ENCODE data around the gene PHKG1. TPM values are rescaled to one million over a fixed set of nuclear protein-coding genes. Genes with fewer than 3 reads are reported as not detected.
"Not testable (repeated sequence)": the region's sequence is repeated elsewhere in the genome, so short reads cannot be mapped to it uniquely, and the experiment has no call there.

Gene PHKG1
- total RNA-seq, 2 experiments from 2014 or later, result 3.3 to 5.6 TPM

- CTCF ChIA-PET (ENCODE audit: unreplicated experiment), result interaction anchor here (0.6 kb wide), 1 partner anchor 1357 kb away, joined by 3 read pairs; no protein-coding TSS in a partner anchor
- DNase-seq (ENCODE audit: low spot score), result peak; percentile 69
- POLR2A ChIA-PET, result interaction anchor here (0.7 to 1.5 kb wide), 5 partner anchors 9 to 140 kb away, joined by 3 to 11 read pairs (median 3); partner anchors contain the start of genes CCT6A and PSPH
- peaks cover 30% of the 10 kb centered on the region for H3K4me1 ChIP-seq (ENCODE audit: insufficient read depth, low read length, poor library complexity, severe bottlenecking)
- H4K20me1 ChIP-seq (ENCODE audit: insufficient read depth, low read length), result peaks cover 22% of the 10 kb centered on the region
- intact Hi-C loops (cut with micrococcal nuclease; ENCODE audit: unreplicated experiment), result no loop called here
- TSS peak; percentile 76 for BruUV-seq (replicated peaks)
- H3K27ac ChIP-seq (ENCODE audit: low read depth, low read length, poor library complexity, severe bottlenecking), result peak overlapping the region; percentile 54
- peak overlapping the region; percentile 20; the same call in 1 of the 2 replicates for H2AFZ ChIP-seq (ENCODE audit: low read length)
- H3K4me2 ChIP-seq (ENCODE audit: low read length), result peak overlapping the region; percentile 93
- peak overlapping the region; percentile 81 for H3K4me3 ChIP-seq (ENCODE audit: low read depth, low read length, poor library complexity, severe bottlenecking)
- H3K9me2 ChIP-seq (ENCODE audit: insufficient read depth, low read length), result no peaks in the 10 kb centered on the region; the same call in 1 of the 2 replicates
- peaks cover 38% of the 10 kb centered on the region for H3K79me2 ChIP-seq (ENCODE audit: insufficient read depth, low read depth, low read length)
- 0 out of 2 replicates have a peak, but pooled peaks cover 5% of the 10 kb centered on the region for H3K9me3 ChIP-seq (ENCODE audit: low read length)
- peaks cover 48% of the 10 kb centered on the region for H3K36me3 ChIP-seq (ENCODE audit: insufficient read depth, low read length)
- TF ChIP-seq CTCF (conservative IDR thresholded peaks at IDR 0.05; ENCODE audit: low read length) (peak; percentile 30; the same call in 1 of the 2 replicates), EZH2phosphoT487 (IDR thresholded peaks at IDR 0.05; ENCODE audit: borderline replicate concordance, low read depth, low read length) (no peak)
These were observed 12.8 kb upstream of the PHKG1 start for GRCh38 chr7:56105508-56105907.

GRCh38 chr7:56104138-56104537, 11.4 kb upstream of the PHKG1 start:
- Histone ChIP-seq H3K4me1 (ENCODE audit: insufficient read depth, low read length, poor library complexity, severe bottlenecking) (peaks cover 26% of the 10 kb centered on the region), H4K20me1 (ENCODE audit: insufficient read depth, low read length) (peaks cover 22% of the 10 kb centered on the region), H3K36me3 (ENCODE audit: insufficient read depth, low read length) (peaks cover 62% of the 10 kb centered on the region), H3K79me2 (ENCODE audit: insufficient read depth, low read depth, low read length) (peaks cover 38% of the 10 kb centered on the region)
- intact Hi-C loops (cut with micrococcal nuclease; ENCODE audit: unreplicated experiment); H3K4me2 ChIP-seq (ENCODE audit: low read length); H2AFZ ChIP-seq (ENCODE audit: low read length); H3K9me3 ChIP-seq (ENCODE audit: low read length); DNase-seq (ENCODE audit: low spot score); H3K27ac ChIP-seq (ENCODE audit: low read depth, low read length, poor library complexity, severe bottlenecking); H3K9me2 ChIP-seq (ENCODE audit: insufficient read depth, low read length); BruUV-seq (replicated peaks); CTCF ChIA-PET (ENCODE audit: unreplicated experiment); H3K4me3 ChIP-seq (ENCODE audit: low read depth, low read length, poor library complexity, severe bottlenecking): not testable (repeated sequence)
- POLR2A ChIA-PET, result interaction anchor here (1.1 to 1.4 kb wide), 2 partner anchors 21 to 694 kb away, joined by 4 to 7 read pairs; no protein-coding TSS in a partner anchor

- intact Hi-C loops (cut with micrococcal nuclease; ENCODE audit: unreplicated experiment), result no loop called here
- H3K4me3 ChIP-seq (ENCODE audit: low read depth, low read length, poor library complexity, severe bottlenecking), result no peak overlapping the region
- TF ChIP-seq CTCF (conservative IDR thresholded peaks at IDR 0.05; ENCODE audit: low read length), result no peak
- TF ChIP-seq EZH2phosphoT487 (IDR thresholded peaks at IDR 0.05; ENCODE audit: borderline replicate concordance, low read depth, low read length), result no peak
- no peak overlapping the region for H2AFZ ChIP-seq (ENCODE audit: low read length)
- peaks cover 14% of the 10 kb centered on the region; the same call in 1 of the 2 replicates for H4K20me1 ChIP-seq (ENCODE audit: insufficient read depth, low read length)
- no peaks in the 10 kb centered on the region for H3K9me3 ChIP-seq (ENCODE audit: low read length)
- peaks cover 22% of the 10 kb centered on the region for H3K79me2 ChIP-seq (ENCODE audit: insufficient read depth, low read depth, low read length)
- no peaks in the 10 kb centered on the region for H3K9me2 ChIP-seq (ENCODE audit: insufficient read depth, low read length)
- no peak for DNase-seq (ENCODE audit: low spot score)
- POLR2A ChIA-PET, result no interaction called here
- H3K27ac ChIP-seq (ENCODE audit: low read depth, low read length, poor library complexity, severe bottlenecking), result no peak overlapping the region
- H3K4me2 ChIP-seq (ENCODE audit: low read length), result no peak overlapping the region
- no TSS peak for BruUV-seq (replicated peaks)
- CTCF ChIA-PET (ENCODE audit: unreplicated experiment), result no interaction called here
- peaks cover 70% of the 10 kb centered on the region for H3K36me3 ChIP-seq (ENCODE audit: insufficient read depth, low read length)
- H3K4me1 ChIP-seq (ENCODE audit: insufficient read depth, low read length, poor library complexity, severe bottlenecking), result peaks cover 13% of the 10 kb centered on the region
These were observed 6.9 kb upstream of the PHKG1 start for GRCh38 chr7:56099653-56100052.

- H3K27ac ChIP-seq (ENCODE audit: low read depth, low read length, poor library complexity, severe bottlenecking); H3K4me3 ChIP-seq (ENCODE audit: low read depth, low read length, poor library complexity, severe bottlenecking); H3K4me1 ChIP-seq (ENCODE audit: insufficient read depth, low read length, poor library complexity, severe bottlenecking); CTCF ChIA-PET (ENCODE audit: unreplicated experiment); H3K79me2 ChIP-seq (ENCODE audit: insufficient read depth, low read depth, low read length); intact Hi-C loops (cut with micrococcal nuclease; ENCODE audit: unreplicated experiment); DNase-seq (ENCODE audit: low spot score); H4K20me1 ChIP-seq (ENCODE audit: insufficient read depth, low read length); H3K4me2 ChIP-seq (ENCODE audit: low read length); BruUV-seq (replicated peaks); H2AFZ ChIP-seq (ENCODE audit: low read length); H3K9me2 ChIP-seq (ENCODE audit: insufficient read depth, low read length); H3K9me3 ChIP-seq (ENCODE audit: low read length): not testable (repeated sequence)
- H3K36me3 ChIP-seq (ENCODE audit: insufficient read depth, low read length), result peaks cover 58% of the 10 kb centered on the region
- POLR2A ChIA-PET, result interaction anchor here (0.7 kb wide), 2 partner anchors 8 to 120 kb away, joined by 3 read pairs; no protein-coding TSS in a partner anchor
These were observed 5.6 kb upstream of the PHKG1 start for GRCh38 chr7:56098187-56099008.
